HepG2 (cell line): Measurements from ENCODE around the gene PLSCR5. TPM values are rescaled to one million over a fixed set of nuclear protein-coding genes. Genes with fewer than 3 reads are reported as not detected.

Experiments used
- ATAC-seq: fragments of 200-7000 bp; cut with Tn5 transposase; 3 replicates; pipeline ENCODE4 v1.9.1; 2020; ENCODE audit warnings: mild to moderate bottlenecking, moderate library complexity
- BruUV-seq: library from RNA; stranded (reverse); fragments of 400-500 nt; replicated peaks from 2 replicates; lab custom pipeline; 2021; lab: Mats Ljungman, UMichigan
- CTCF ChIA-PET: fragments of 300-600 bp; formaldehyde crosslinking; extraction: SDS; loops from one replicate; lab custom pipeline; 2021; ENCODE audit warnings: low total read pairs, inconsistent platforms, low intra/inter-chr PET ratio; lab: Yijun Ruan, JAX
- POLR2A ChIA-PET: fragments of 350-600 bp; sonication (Branson Sonifier 250); formaldehyde crosslinking; loops from one replicate; lab custom pipeline; 2020; ENCODE audit warnings: antibody characterized with exemption, inconsistent platforms; lab: Yijun Ruan, JAX
- DNase-seq: peaks from one replicate; pipeline ENCODE4 v3.0.0-alpha.2; 2015; ENCODE audit warnings: low spot score
- FAIRE-seq: peaks from 3 replicates; lab custom pipeline; 2011; peaks lifted over from hg19 to GRCh38; lab: Jason Lieb, UNC
- H2AFZ ChIP-seq: one replicate; pipeline ENCODE4 v1.6.1; 2011; ENCODE audit warnings: low read length, inconsistent platforms
- H3K27ac ChIP-seq: fragments of 300-600 bp; 3 replicates; pipeline ENCODE4 v1.8.0; 2011; ENCODE audit warnings: mixed run types, mild to moderate bottlenecking, mixed read lengths, low read length, inconsistent platforms; ENCODE audit not compliant: insufficient read depth; ENCODE audit errors: extremely low read length
- H3K27me3 ChIP-seq, 2 experiments: fragments of 200-600 bp in 1 of 2; 2 replicates in 1 of 2; 3 replicates in 1 of 2; pipeline versions ENCODE4 v1.6.0 to v1.8.0; 2011; ENCODE audit warnings: low read length in 2 of 2, mild to moderate bottlenecking in 2 of 2, moderate library complexity in 2 of 2, inconsistent platforms in 1 of 2; ENCODE audit not compliant: insufficient read depth in 2 of 2, control insufficient read depth in 1 of 2
- H3K36me3 ChIP-seq, 2 experiments: fragments of 200-600 bp in 1 of 2; replicated peaks in 1 of 2; 2 replicates in 1 of 2; 3 replicates in 1 of 2; pipeline versions ENCODE4 v1.5.1 to v1.8.0; 2011; ENCODE audit warnings: low read length in 2 of 2, inconsistent platforms in 1 of 2; ENCODE audit not compliant: insufficient read depth in 2 of 2, control insufficient read depth in 1 of 2
- H3K4me1 ChIP-seq: 2 replicates; pipeline ENCODE4 v1.5.1; 2012; ENCODE audit warnings: low read length, inconsistent platforms; ENCODE audit not compliant: insufficient read depth
- H3K4me2 ChIP-seq: 2 replicates; pipeline ENCODE4 v1.6.0; 2011; ENCODE audit warnings: low read depth, low read length, inconsistent platforms
- H3K4me3 ChIP-seq, 3 experiments: fragments of 200-600 bp in 1 of 3; sonication (generic), shearing (Covaris generic) in 1 of 3; replicated peaks in 1 of 3; 2 replicates each; pipeline ENCODE4 v1.5.1; 2011 to 2016; ENCODE audit warnings: low read length in 3 of 3, inconsistent platforms in 2 of 3, low read depth in 2 of 3, mild to moderate bottlenecking in 2 of 3, control low read depth in 1 of 3, mixed read lengths in 1 of 3; ENCODE audit not compliant: insufficient read depth in 1 of 3
- H3K79me2 ChIP-seq: one replicate; pipeline ENCODE4 v1.6.1; 2011; ENCODE audit warnings: low read length, inconsistent platforms; ENCODE audit not compliant: insufficient read depth
- H3K9ac ChIP-seq: 2 replicates; pipeline ENCODE4 v1.6.0; 2011; ENCODE audit warnings: mild to moderate bottlenecking, low read depth, low read length, inconsistent platforms; ENCODE audit not compliant: insufficient read depth
- H3K9me3 ChIP-seq: 2 replicates; pipeline ENCODE4 v1.5.1; 2012; ENCODE audit warnings: mild to moderate bottlenecking, low read length
- H4K20me1 ChIP-seq: 2 replicates; pipeline ENCODE4 v1.6.0; 2011; ENCODE audit warnings: inconsistent platforms, mild to moderate bottlenecking, low read length, moderate library complexity; ENCODE audit not compliant: insufficient read depth
- MAFF ChIP-seq: IDR thresholded peaks from 2 replicates; pipeline ENCODE4 v1.6.1; 2011; ENCODE audit warnings: low read depth, low read length, improper control_type of control experiment
- MAFK ChIP-seq, 2 experiments: IDR thresholded peaks in 1 of 2; conservative IDR thresholded peaks in 1 of 2; 2 replicates each; pipeline ENCODE4 v1.6.1; 2011; ENCODE audit warnings: improper control_type of control experiment in 2 of 2, low read length in 2 of 2
- MIXL1 ChIP-seq: IDR thresholded peaks from 2 replicates; pipeline ENCODE4 v1.6.1; 2016
- RBM39 ChIP-seq: fragments of 200-400 bp; formaldehyde crosslinking; IDR thresholded peaks from one replicate; pipeline ENCODE4 v1.6.1; 2018; ENCODE audit warnings: antibody characterized with exemption, mild to moderate bottlenecking, low read depth, low read length; ENCODE audit not compliant: poor library complexity, severe bottlenecking
- TBX2 ChIP-seq: sonication (generic); formaldehyde crosslinking; IDR thresholded peaks from 2 replicates; pipeline ENCODE4 v1.5.0; 2020; ENCODE audit warnings: missing genetic modification reagents, mild to moderate bottlenecking, borderline replicate concordance
- ZNF816 ChIP-seq: sonication (generic); formaldehyde crosslinking; IDR thresholded peaks from 2 replicates; pipeline ENCODE4 v1.8.0; 2022; ENCODE audit warnings: missing genetic modification reagents, mild to moderate bottlenecking, borderline replicate concordance
- ZZZ3 ChIP-seq: sonication (generic); formaldehyde crosslinking; IDR thresholded peaks from 2 replicates; pipeline ENCODE4 v1.4.0; 2020; ENCODE audit warnings: missing genetic modification reagents, mild to moderate bottlenecking, borderline replicate concordance
- WGBS: methylation state at CpG from one replicate; pipeline ENCODE4 v1.1.6; 2017; ENCODE audit warnings: low lambda C conversion rate; 5-methylcytosine and 5-hydroxymethylcytosine counted together
- in situ Hi-C: cut with HindIII; loops from 2 replicates; pipeline ENCODE4 v1.10.0; 2017; ENCODE audit warnings: low pct_unique_long_range_greater_than_20kb; ENCODE audit not compliant: extremely low pct_ligation_motif_present
- intact Hi-C: fragments of 100-400 bp; cut with micrococcal nuclease; formaldehyde crosslinking; loops from one replicate; pipeline ENCODE4 v1.10.0; 2022; ENCODE audit not compliant: unreplicated experiment
- polyA plus RNA-seq, 8 experiments: library from polyadenylated mRNA; depleted of rRNA in 3 of 8; stranded (reverse) in 7 of 8; unstranded in 1 of 8; fragments of >200 nt; fragmentation: Illumina TruSeq in 4 of 8; extraction: Trizol in 4 of 8; gene quantifications; 2 replicates each; pipeline versions ENCODE4 v1.2.1 to v1.2.3, GENCODE V29; 2011 to 2016; ENCODE audit warnings: low read depth in 4 of 8, missing spikeins in 1 of 8, mixed read lengths in 1 of 8; ENCODE audit not compliant: insufficient read depth in 1 of 8
- total RNA-seq, 5 experiments: library from RNA; depleted of rRNA; stranded (reverse); fragments of >200 nt; fragmentation: Illumina TruSeq; extraction: Trizol; gene quantifications; 2 replicates each; pipeline ENCODE4 v1.2.3, GENCODE V29; 2016; ENCODE audit warnings: low read depth in 1 of 5
- TF ChIP-seq, protein P1 (sequence below): IDR thresholded peaks from 2 replicates; pipeline ENCODE4 v1.6.1; 2016; ENCODE audit warnings: low read depth, control low read depth

PLSCR5 gene
- total and polyA plus RNA-seq, 2 of the 13 experiments (the other 11 are each of a cell fraction or from before 2014, with no cell fraction given) = 0.50 TPM; not detected in 1

- Histone ChIP-seq H3K4me3 (0 out of 6 replicates have a peak overlapping the region, but pooled peaks of 1 of the 3 experiments have one; percentile 11), H3K27ac (no peak overlapping the region), H3K36me3 (0 out of 5 replicates have a peak, but pooled peaks cover 0 to 3% of the 10 kb centered on the region in 2 experiments), H3K4me1 (peaks cover 69% of the 10 kb centered on the region), H3K79me2 (peaks cover 63% of the 10 kb centered on the region), H4K20me1 (no peaks in the 10 kb centered on the region), H3K9ac (no peak overlapping the region), H2AFZ (no peak overlapping the region), H3K9me3 (no peaks in the 10 kb centered on the region), H3K27me3 (no peaks in the 10 kb centered on the region), H3K4me2 (peak overlapping the region; percentile 64)
- intact Hi-C loops (loop anchor here (5.0 kb wide), 1 partner anchor 41 kb away; no protein-coding TSS in a partner anchor), in situ Hi-C loops (no loop called here)
- DNase-seq = no peak
- POLR2A ChIA-PET = no interaction called here
- no peak for ATAC-seq
- no TSS peak for BruUV-seq
- TF ChIP-seq MAFF (peak; percentile 10; the same call in 1 of the 2 replicates), MAFK (conservative IDR thresholded peaks at IDR 0.05 in 1 of 2, IDR thresholded peaks at IDR 0.05 in 1 of 2; ENCODE audit: low read length in 2 of 2) (peak in 1 of 2 experiments; percentile 47; a peak in 2 of 4 replicates), ZZZ3 (no peak)
- WGBS = 91% methylated on average over 1 of the region's 1 CpG
- CTCF ChIA-PET = no interaction called here
- no peak for FAIRE-seq
Observed at GRCh38 chr3:146540978-146541377, 64.2 kb downstream of the PLSCR5 start.

DNA sequence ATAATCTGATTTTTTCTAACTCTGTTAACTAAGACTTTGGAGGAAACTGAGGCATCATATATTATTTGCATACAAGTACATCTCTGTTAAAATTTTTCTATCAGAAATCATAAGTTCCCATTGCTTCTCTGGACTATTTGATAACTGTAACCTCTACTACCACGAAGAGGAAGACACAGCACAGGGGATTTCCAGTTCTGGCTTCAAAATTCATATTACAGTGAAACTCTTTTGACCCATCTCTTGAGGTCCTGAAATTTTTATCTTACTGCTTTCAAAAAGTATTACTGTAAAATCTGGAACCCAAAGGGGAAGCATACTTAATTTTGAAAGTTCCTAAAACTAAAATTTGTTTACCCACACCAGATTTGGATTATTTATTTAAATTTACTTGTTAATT is 64.9 kb downstream of the PLSCR5 start:
- Histone ChIP-seq H3K36me3 (0 out of 5 replicates have a peak, but pooled peaks cover 0 to 3% of the 10 kb centered on the region in 2 experiments), H3K27me3 (no peaks in the 10 kb centered on the region), H3K27ac (no peak overlapping the region), H3K4me3 (peak overlapping the region in 1 of 3 experiments; percentile 11; a peak in 2 of 6 replicates), H2AFZ (no peak overlapping the region), H3K9me3 (no peaks in the 10 kb centered on the region), H3K4me2 (peak overlapping the region; percentile 64), H3K79me2 (peaks cover 64% of the 10 kb centered on the region), H3K9ac (no peak overlapping the region), H3K4me1 (peaks cover 62% of the 10 kb centered on the region), H4K20me1 (no peaks in the 10 kb centered on the region)
- DNase-seq (no peak), FAIRE-seq (no peak), ATAC-seq (no peak)
- BruUV-seq = no TSS peak
- intact Hi-C loops (loop anchor here (5.0 kb wide), 1 partner anchor 42 kb away; no protein-coding TSS in a partner anchor), in situ Hi-C loops (no loop called here)
- ChIA-PET CTCF (no interaction called here), POLR2A (no interaction called here)
- WGBS = 47% methylated on average over 1 of the region's 1 CpG
- TF ChIP-seq, protein P1, sequence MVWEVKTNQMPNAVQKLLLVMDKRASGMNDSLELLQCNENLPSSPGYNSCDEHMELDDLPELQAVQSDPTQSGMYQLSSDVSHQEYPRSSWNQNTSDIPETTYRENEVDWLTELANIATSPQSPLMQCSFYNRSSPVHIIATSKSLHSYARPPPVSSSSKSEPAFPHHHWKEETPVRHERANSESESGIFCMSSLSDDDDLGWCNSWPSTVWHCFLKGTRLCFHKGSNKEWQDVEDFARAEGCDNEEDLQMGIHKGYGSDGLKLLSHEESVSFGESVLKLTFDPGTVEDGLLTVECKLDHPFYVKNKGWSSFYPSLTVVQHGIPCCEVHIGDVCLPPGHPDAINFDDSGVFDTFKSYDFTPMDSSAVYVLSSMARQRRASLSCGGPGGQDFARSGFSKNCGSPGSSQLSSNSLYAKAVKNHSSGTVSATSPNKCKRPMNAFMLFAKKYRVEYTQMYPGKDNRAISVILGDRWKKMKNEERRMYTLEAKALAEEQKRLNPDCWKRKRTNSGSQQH (CRISPR knock-in tag) = no peak
- TF ChIP-seq MIXL1 (no peak), RBM39 (no peak), TBX2 (no peak), ZNF816 (CRISPR knock-in tag) (no peak)
